Measurements from ENCODE around the gene RAB27A.
"Not testable (repeated sequence)": the region's sequence is repeated elsewhere in the genome, so short reads cannot be mapped to it uniquely, and the experiment has no call there.

The RAB27A gene

GRCh38 chr15:55281517-55282228, 7.9 kb downstream of the RAB27A start:
- DNase-seq (ENCODE audit: low read depth in 3 of 3), result no peak

GRCh38 chr15:55280589-55280988, 9.0 kb downstream of the RAB27A start:
- DNase-seq (ENCODE audit: low read depth in 3 of 3), result peak in 2 of 3 experiments; percentile 25 to 32

GRCh38 chr15:55279746-55280351, 9.8 kb downstream of the RAB27A start:
- peak; percentile 20 to 46 (median 46) for DNase-seq (ENCODE audit: low read depth in 3 of 3)

GRCh38 chr15:55279100-55279745, 10.4 kb downstream of the RAB27A start:
- no peak for DNase-seq (ENCODE audit: low read depth in 3 of 3)

GRCh38 chr15:55277715-55278114, 11.9 kb downstream of the RAB27A start:
- no peak for DNase-seq (ENCODE audit: low read depth in 3 of 3)

- DNase-seq (ENCODE audit: low read depth in 3 of 3), result peak in 1 of 3 experiments; percentile 48
These were observed 12.5 kb downstream of the RAB27A start for GRCh38 chr15:55277116-55277564.

- no peak for DNase-seq (ENCODE audit: low read depth in 3 of 3)
These were observed 13.3 kb downstream of the RAB27A start for GRCh38 chr15:55276324-55276723.

- DNase-seq (ENCODE audit: low read depth in 3 of 3), result no peak
These were observed 19.3 kb downstream of the RAB27A start for GRCh38 chr15:55270291-55270690.

- DNase-seq (ENCODE audit: low read depth in 3 of 3), result no peak
These were observed 21.4 kb downstream of the RAB27A start for GRCh38 chr15:55268176-55268695.

GRCh38 chr15:55267401-55268175, 22.0 kb downstream of the RAB27A start:
- peak in 2 of 3 experiments; percentile 29 to 61 for DNase-seq (ENCODE audit: low read depth in 3 of 3)

GRCh38 chr15:55266547-55266946, 23.1 kb downstream of the RAB27A start:
- no peak for DNase-seq (ENCODE audit: low read depth in 3 of 3)

GRCh38 chr15:55260562-55261131, 29.0 kb downstream of the RAB27A start:
- no peak for DNase-seq (ENCODE audit: low read depth in 3 of 3)

- DNase-seq (ENCODE audit: low read depth in 3 of 3), result no peak
These were observed 31.7 kb downstream of the RAB27A start for GRCh38 chr15:55257938-55258337.

GRCh38 chr15:55257012-55257670, 32.5 kb downstream of the RAB27A start:
- no peak for DNase-seq (ENCODE audit: low read depth in 3 of 3)

GRCh38 chr15:55256281-55257011, 33.2 kb downstream of the RAB27A start:
- DNase-seq (ENCODE audit: low read depth in 3 of 3), result no peak

GRCh38 chr15:55255714-55256113, 33.9 kb downstream of the RAB27A start:
- no peak for DNase-seq (ENCODE audit: low read depth in 3 of 3)

- no peak for DNase-seq (ENCODE audit: low read depth in 3 of 3)
These were observed 34.5 kb downstream of the RAB27A start for GRCh38 chr15:55254916-55255679.

- DNase-seq (ENCODE audit: low read depth in 3 of 3), result no peak
These were observed 36.0 kb downstream of the RAB27A start for GRCh38 chr15:55253580-55253979.

- DNase-seq (ENCODE audit: low read depth in 3 of 3), result not testable (repeated sequence)
These were observed 37.4 kb downstream of the RAB27A start for GRCh38 chr15:55252201-55252600.
